Measurements from ENCODE around the gene NLRP5.
"Not testable (repeated sequence)": the region's sequence is repeated elsewhere in the genome, so short reads cannot be mapped to it uniquely, and the experiment has no call there.

The NLRP5 gene

DNA sequence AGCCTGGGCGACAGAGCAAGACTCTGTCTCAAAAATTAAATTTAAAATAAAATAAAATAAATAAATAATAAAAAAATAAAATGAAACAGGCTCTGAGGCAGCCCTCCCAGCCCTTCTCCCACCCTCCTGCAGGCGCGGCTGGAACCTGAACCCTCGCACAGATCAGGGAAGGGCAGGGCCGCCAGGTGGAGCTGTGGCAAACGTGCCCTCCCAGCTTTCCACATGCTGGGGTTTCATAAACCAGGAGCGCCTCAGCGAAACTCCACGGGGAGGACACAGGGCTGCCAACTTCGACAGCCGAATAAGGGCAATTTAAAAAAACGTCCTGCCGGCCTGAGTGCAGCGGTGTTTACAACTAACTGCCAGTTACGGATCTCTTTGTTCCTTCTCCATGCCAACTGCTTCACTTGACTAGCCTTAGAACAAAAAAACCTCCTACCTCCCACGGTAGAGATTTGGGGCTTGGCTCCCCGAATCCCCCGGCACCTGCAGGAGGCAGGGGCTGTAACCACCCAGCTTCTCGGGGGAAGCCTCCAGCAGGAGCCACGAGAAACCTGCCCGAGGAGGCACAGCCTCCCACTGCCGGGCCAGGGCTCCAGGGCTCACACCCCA lies 118.6 kb downstream of the NLRP5 start:
- no peak overlapping the region for H3K4me3 ChIP-seq (ENCODE audit: low read depth, low read length)
- DNase-seq (ENCODE audit: low read depth), result no peak

DNA sequence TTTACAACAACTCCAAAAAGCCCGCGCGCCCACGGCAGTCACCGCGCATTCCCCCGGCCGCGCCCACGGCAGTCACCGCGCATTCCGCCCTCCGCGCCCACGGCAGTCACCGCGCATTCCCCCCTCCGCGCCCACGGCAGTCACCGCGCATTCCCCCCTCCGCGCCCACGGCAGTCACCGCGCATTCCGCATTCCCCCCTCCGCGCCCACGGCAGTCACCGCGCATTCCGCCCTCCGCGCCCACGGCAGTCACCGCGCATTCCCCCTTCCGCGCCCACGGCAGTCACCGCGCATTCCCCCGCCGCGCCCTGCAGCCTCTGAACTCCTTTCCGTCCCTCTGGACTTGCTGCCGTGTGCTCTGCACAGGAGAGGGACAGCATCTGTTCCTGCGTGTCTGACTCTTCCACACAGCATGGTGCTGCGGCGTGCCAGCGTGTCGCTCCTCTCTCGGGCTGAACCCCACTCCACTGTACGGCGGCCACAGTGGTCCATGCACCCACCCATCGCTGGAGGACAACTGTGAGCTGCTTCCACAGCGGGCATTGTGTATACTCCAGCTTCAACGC lies 119.3 kb downstream of the NLRP5 start:
- H3K4me3 ChIP-seq (ENCODE audit: low read depth, low read length), result not testable (repeated sequence)

More for the DNA sequence above, 118.6 kb downstream of the NLRP5 start:
- TF ChIP-seq, protein P1, sequence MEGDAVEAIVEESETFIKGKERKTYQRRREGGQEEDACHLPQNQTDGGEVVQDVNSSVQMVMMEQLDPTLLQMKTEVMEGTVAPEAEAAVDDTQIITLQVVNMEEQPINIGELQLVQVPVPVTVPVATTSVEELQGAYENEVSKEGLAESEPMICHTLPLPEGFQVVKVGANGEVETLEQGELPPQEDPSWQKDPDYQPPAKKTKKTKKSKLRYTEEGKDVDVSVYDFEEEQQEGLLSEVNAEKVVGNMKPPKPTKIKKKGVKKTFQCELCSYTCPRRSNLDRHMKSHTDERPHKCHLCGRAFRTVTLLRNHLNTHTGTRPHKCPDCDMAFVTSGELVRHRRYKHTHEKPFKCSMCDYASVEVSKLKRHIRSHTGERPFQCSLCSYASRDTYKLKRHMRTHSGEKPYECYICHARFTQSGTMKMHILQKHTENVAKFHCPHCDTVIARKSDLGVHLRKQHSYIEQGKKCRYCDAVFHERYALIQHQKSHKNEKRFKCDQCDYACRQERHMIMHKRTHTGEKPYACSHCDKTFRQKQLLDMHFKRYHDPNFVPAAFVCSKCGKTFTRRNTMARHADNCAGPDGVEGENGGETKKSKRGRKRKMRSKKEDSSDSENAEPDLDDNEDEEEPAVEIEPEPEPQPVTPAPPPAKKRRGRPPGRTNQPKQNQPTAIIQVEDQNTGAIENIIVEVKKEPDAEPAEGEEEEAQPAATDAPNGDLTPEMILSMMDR (IDR thresholded peaks at IDR 0.05; ENCODE audit: insufficient read depth, low read depth, low read length, missing control alignments), result peak; percentile 28

DNA sequence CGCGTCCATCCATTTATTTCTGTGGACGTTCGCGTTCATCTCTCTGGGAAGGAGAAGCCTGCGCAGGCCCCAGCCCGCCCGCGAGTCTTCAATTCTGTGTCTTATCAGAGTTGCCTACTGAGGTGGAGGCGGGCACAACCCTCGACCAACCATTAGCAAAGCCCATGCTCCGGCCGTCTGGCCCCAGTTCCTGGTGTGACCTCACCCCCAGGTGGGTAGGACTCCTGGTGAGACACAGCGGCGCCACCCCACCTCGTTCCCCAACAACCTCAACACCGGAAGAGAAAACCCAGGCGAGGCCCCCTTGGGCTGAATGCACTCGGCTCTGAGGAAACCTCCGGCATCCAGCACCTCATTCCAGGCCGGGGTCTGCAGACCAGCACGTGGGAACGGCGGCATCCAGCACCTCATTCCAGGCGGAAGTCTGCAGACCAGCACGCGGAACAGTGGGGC lies 119.8 kb downstream of the NLRP5 start:
- no peak for DNase-seq (ENCODE audit: low read depth)

More for the DNA sequence above, 119.3 kb downstream of the NLRP5 start:
- DNase-seq (ENCODE audit: low read depth), result not testable (repeated sequence)

DNA sequence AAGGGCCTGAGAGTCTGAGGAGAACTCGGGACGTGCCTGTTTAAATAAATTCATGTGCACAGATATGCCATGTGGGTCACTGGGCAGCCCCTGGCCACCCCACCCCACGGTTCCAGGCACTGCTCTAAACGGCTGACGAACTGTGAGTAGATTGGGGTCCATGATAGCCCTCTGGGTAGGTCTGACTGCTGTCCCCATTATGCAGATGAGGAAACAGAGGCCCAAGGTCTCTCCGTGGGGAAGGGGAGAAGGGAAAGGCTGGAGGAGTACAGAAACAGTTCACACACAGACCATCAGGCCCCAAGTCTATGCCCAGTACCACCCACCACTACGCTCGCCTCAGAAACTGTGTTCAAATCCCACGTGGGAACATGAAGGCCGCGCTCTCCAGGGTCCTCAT lies 120.4 kb downstream of the NLRP5 start:
- TF ChIP-seq, protein P1 (IDR thresholded peaks at IDR 0.05; ENCODE audit: insufficient read depth, low read depth, low read length, missing control alignments), result no peak
- no peak overlapping the region for H3K4me3 ChIP-seq (ENCODE audit: low read depth, low read length)
- DNase-seq (ENCODE audit: low read depth), result no peak

More for the DNA sequence above, 119.8 kb downstream of the NLRP5 start:
- no peak overlapping the region for H3K4me3 ChIP-seq (ENCODE audit: low read depth, low read length)
- TF ChIP-seq, protein P1 (IDR thresholded peaks at IDR 0.05; ENCODE audit: insufficient read depth, low read depth, low read length, missing control alignments), result no peak

DNA sequence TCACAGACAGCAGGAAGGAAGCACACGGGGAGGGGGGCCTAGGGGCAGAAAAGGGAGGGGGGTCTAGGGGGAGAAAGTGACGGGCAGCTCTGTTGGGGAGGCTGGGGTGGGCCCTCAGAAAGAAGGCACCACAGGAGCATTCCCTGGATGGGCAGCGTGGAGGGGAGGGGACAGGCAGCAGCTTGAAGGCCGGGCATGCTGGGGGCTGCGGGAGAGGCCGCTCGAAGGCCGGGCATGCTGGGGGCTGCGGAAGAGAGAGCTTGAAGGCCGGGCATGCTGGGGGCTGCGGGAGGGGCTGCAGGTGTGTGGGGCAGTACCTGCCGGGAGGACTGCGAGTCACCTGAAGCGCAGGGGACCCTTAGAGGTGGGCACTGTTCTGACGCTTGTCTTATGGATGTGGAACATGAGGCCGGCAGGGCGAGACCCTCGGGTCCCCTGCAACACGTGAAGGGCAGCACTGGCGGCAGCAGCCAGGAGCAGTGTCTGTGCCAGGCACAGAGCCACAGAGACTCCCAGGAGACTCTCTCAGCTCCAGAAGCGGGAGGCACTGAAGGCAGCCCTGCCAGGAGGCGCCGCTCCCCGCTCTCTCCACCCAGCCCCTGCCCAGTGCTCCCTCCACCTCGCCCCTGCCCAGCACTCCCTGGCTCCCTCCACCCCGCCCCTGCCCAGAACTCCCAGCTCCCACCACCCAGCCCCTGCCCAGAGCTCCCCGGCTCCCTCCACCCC lies 121.2 kb downstream of the NLRP5 start:
- DNase-seq (ENCODE audit: low read depth), result no peak
- TF ChIP-seq, protein P1 (IDR thresholded peaks at IDR 0.05; ENCODE audit: insufficient read depth, low read depth, low read length, missing control alignments), result no peak

DNA sequence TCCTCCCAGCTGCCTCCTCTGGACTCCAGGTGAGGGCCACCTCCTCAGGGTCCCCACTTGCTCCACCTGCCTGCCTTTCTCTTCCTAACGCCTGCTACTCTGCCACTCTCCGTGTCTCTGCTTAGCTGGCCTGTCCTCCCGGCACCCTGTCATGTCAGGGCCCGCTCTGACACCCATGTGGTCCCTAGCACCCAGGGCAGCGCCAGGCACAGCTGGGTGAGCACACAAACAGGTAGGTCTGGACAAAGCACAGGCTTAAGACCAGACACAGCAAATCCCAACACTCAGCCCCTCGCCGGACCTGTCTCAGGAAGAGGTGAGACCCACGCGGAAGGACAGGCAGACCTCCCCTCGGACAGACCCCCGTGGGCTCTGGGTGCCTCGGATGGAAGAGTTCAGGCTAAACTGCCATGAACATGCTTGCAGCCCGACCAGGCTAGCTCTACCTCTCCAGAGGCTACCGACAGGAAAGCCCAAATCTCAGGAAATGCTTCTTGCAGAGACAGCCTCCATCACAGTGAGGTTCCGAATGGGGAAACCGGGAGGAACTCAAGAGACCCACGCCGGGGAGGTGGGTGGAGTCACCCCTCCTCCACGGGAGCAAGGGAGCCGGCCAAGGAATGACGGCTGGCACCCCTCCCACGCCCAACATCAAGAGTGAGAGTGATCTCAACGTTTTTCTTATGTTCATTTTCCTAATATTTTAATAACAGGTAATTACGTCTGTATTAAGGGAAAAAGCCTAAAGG lies 122.0 kb downstream of the NLRP5 start:
- TF ChIP-seq, protein P1 (IDR thresholded peaks at IDR 0.05; ENCODE audit: insufficient read depth, low read depth, low read length, missing control alignments), result no peak
- no peak overlapping the region for H3K4me3 ChIP-seq (ENCODE audit: low read depth, low read length)
- DNase-seq (ENCODE audit: low read depth), result no peak

More for the DNA sequence above, 121.2 kb downstream of the NLRP5 start:
- H3K4me3 ChIP-seq (ENCODE audit: low read depth, low read length), result no peak overlapping the region

DNA sequence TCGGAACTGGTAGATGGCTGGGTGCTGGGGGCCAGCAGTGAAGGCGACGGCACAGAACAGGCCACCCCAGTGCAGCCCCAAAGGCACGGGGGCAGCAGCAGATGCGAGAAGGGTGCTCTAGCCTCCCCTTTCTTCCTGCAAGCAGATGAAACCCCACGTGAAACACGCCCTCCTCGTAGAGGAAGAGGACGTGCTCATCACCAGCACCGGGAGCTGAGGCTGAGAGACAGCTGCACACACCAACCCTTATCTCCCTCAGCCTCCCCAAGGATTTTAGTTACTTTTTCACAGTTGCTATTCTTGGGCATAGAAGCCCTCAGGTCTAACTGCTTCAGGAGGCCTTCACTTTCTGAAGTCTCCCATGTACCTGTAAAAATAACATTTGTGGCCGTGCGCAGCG lies 122.7 kb downstream of the NLRP5 start:
- no peak for DNase-seq (ENCODE audit: low read depth)
- TF ChIP-seq, protein P1 (IDR thresholded peaks at IDR 0.05; ENCODE audit: insufficient read depth, low read depth, low read length, missing control alignments), result no peak
- H3K4me3 ChIP-seq (ENCODE audit: low read depth, low read length), result no peak overlapping the region

Measured in GM12865 (cell line).